KOPT-K1 (cell line): ENCODE results near the gene BCL2L11.

Source experiments
- H3K27ac ChIP-seq: fragments of 200-600 bp; sonication (generic); 2 replicates; pipeline ENCODE4 v1.5.1; 2016; ENCODE audit warnings: antibody characterized with exemption, mild to moderate bottlenecking, low read depth, low read length; ENCODE audit not compliant: poor library complexity, severe bottlenecking
- H3K36me3 ChIP-seq: fragments of 200-600 bp; sonication (generic); 2 replicates; pipeline ENCODE4 v1.5.1; 2017; ENCODE audit warnings: antibody characterized with exemption, mild to moderate bottlenecking, low read length, moderate library complexity; ENCODE audit not compliant: insufficient read depth
- H3K9me3 ChIP-seq: fragments of 200-600 bp; sonication (generic); 2 replicates; pipeline ENCODE4 v1.5.1; 2017; ENCODE audit warnings: antibody characterized with exemption, low read length, mild to moderate bottlenecking; ENCODE audit not compliant: insufficient read depth, poor library complexity, severe bottlenecking

The BCL2L11 gene

DNA sequence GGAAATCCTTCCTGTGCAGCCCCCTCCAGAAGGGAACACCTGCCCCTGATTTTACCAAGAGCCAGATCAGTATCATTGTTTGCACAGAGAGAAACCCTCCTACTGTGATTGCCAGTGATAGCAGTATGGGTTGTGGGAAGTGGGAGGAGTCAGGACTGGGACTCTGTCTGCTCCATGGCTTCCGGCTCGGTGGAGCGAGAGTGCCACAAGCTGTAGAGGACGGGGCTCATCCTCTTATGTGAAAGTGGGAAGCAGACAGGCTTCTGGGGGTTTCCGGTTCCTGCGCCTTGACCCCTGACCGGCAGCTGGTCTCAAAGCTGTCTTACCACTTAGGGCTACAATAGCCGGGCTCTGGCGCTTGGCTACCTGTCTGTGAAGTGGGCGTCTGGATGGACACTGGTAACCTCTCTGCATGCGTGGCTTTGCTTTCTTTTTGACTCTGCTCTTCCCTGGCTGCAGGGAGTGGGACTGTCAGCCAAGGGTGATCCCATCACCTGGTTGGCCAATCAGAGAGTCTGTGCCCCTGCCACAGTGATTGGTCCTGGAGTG lies 79.7 kb downstream of the BCL2L11 start:
- Histone ChIP-seq H3K27ac (no peak overlapping the region), H3K9me3 (no peaks in the 10 kb centered on the region), H3K36me3 (no peaks in the 10 kb centered on the region)

GRCh38 chr2:111201214-111201613 lies 80.5 kb downstream of the BCL2L11 start:
- no peaks in the 10 kb centered on the region for H3K36me3 ChIP-seq
- H3K27ac ChIP-seq, result no peak overlapping the region
- no peaks in the 10 kb centered on the region for H3K9me3 ChIP-seq

- H3K36me3 ChIP-seq, result no peaks in the 10 kb centered on the region
These were observed 81.7 kb downstream of the BCL2L11 start for GRCh38 chr2:111202266-111203040.

DNA sequence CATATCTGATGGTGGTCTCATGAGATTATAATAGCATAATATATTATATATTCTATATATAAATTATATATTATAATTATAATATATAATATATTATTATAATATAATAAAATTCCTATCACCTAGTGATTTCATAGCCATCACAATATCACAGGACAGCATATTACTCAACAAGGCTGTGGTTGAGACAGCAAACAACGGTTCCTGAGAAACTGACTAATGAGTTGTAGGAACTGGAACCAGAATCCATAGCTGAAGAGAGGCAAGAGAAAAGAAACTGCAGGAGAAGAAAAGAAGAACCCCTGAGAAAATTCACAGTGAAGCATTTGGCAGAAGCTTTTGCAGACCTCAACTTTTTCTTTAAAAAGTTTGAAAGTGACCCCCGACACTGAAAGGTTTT lies 84.0 kb downstream of the BCL2L11 start:
- no peaks in the 10 kb centered on the region for H3K36me3 ChIP-seq
- no peaks in the 10 kb centered on the region for H3K9me3 ChIP-seq
- no peak overlapping the region for H3K27ac ChIP-seq

More at GRCh38 chr2:111202266-111203040, 81.7 kb downstream of the BCL2L11 start:
- Histone ChIP-seq H3K9me3 (no peaks in the 10 kb centered on the region), H3K27ac (no peak overlapping the region)

DNA sequence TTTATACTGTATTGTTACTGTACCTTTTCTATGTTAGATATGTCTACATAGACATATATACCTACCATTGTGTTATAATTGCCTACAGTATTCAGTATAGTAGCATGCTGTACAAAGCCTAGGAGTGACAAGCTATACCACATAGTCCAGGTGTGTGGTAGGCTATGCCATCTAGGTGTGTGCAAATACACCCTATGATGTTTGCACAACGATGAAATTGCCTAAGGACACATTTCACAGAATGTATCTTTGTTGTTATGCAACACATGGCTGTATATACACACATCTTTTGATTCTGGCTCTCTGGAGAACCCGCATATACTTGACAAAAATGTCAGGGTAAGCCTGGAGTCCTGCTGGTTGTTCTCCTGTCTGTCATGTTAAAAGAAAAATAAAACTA lies 85.1 kb downstream of the BCL2L11 start:
- Histone ChIP-seq H3K36me3 (no peaks in the 10 kb centered on the region), H3K9me3 (no peaks in the 10 kb centered on the region), H3K27ac (no peak overlapping the region)

DNA sequence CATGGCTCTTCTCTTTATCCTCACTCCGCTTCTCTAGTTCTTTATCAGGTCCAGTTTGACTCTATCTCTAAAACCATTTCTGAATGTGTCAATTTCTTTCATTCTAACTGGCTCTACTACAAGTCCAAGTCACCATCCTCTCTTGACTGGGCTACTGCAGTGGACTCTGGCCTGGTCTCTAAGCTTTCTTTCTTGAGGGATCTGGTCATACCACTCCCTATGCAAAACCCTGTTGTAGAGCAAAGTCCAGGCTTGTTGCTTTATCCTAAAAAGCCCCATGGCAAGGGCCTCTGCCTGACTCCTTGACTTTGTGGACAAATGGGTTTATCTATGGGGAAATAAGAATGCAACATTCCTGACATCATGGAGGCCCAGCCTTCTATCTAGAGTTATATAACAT lies 87.1 kb downstream of the BCL2L11 start:
- Histone ChIP-seq H3K27ac (no peak overlapping the region), H3K9me3 (no peaks in the 10 kb centered on the region), H3K36me3 (no peaks in the 10 kb centered on the region)

GRCh38 chr2:111208639-111209038 lies 87.9 kb downstream of the BCL2L11 start:
- peaks cover under 1% of the 10 kb centered on the region for H3K9me3 ChIP-seq
- no peaks in the 10 kb centered on the region for H3K36me3 ChIP-seq
- H3K27ac ChIP-seq, result no peak overlapping the region

GRCh38 chr2:111209045-111209514 lies 88.4 kb downstream of the BCL2L11 start:
- Histone ChIP-seq H3K27ac (no peak overlapping the region), H3K36me3 (no peaks in the 10 kb centered on the region), H3K9me3 (peaks cover 5% of the 10 kb centered on the region)

DNA sequence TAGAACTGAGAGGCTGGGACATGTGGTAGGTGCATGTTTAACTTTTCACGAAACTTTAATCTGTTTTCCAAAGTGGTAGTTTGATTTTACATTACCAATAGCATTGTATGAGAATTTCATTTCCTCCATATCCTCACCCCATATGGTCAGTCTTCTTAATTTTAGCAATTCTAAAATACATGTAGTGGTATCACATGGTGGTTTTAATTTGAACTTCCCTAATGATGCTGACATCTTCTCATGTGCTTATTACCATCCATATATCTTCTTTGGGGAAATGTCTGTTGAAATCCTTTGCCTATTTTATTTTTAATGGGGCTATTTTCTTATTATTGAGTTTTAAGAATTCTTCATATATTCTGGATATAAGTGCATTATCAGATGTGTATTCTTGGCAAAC lies 89.3 kb downstream of the BCL2L11 start:
- peaks cover 14% of the 10 kb centered on the region for H3K9me3 ChIP-seq
- no peaks in the 10 kb centered on the region for H3K36me3 ChIP-seq
- H3K27ac ChIP-seq, result no peak overlapping the region

- H3K9me3 ChIP-seq, result peaks cover 28% of the 10 kb centered on the region
- no peaks in the 10 kb centered on the region for H3K36me3 ChIP-seq
- no peak overlapping the region for H3K27ac ChIP-seq
These were observed 93.2 kb downstream of the BCL2L11 start for GRCh38 chr2:111213877-111214276.

- H3K9me3 ChIP-seq, result peaks cover 32% of the 10 kb centered on the region
- no peak overlapping the region for H3K27ac ChIP-seq
- H3K36me3 ChIP-seq, result no peaks in the 10 kb centered on the region
These were observed 96.3 kb downstream of the BCL2L11 start for GRCh38 chr2:111216811-111217652.
